NCI-H2227 treated with DMSO at 0.1 percent for 48 hours (cell line): Measurements from ENCODE around the gene MAOB.
"Not testable (repeated sequence)": the region's sequence is repeated elsewhere in the genome, so short reads cannot be mapped to it uniquely, and the experiment has no call there.

Experiments
- DNase-seq: peaks from one replicate; lab custom pipeline; 2025; lab: John Stamatoyannopoulos, UW

Gene MAOB

DNA sequence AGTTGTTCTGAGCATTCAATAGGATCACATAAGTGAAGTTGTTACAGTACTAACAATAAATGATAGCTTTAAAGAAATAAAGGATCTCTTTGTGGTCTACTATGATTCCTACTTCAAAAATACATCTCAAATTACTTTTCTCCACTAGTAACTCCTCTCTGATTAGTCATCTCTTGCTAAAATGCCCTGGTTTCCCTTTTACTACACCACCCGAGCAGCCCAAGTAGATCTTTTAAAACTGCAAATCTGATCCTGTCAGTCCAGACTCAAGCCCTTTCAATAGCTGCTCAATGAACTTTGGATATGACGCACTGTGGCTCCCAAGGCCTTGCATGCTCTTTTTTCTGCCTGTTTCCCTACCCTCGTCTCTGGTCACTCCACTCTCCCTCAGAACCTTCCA, 128.6 kb downstream of the MAOB start:
- DNase-seq: no peak

DNA sequence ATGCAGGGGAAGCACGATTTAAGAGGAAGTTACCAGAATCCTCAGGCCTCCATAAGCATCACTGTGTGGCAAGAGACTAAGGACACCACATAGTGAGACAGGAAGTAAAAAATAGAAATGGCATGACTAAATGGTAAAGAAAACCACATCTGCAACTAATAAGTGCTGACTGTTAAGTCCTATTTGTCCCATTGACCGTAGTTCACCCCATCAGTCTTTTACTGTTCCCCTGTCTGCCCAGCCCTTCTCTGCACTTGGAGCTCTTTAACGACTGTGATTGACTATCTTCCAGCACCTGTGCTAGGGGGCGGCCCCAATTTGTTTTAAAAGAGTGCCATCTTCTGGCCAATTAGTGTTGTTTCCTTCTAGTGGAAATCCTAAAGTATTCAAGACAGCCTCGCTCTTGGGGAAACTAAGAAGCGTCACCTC, 132.0 kb downstream of the MAOB start:
- DNase-seq: peak; percentile 53

GRCh38 chrX:43747476-43747875, 134.8 kb downstream of the MAOB start:
- no peak for DNase-seq

GRCh38 chrX:43745938-43746721, 136.1 kb downstream of the MAOB start:
- DNase-seq: no peak

DNA sequence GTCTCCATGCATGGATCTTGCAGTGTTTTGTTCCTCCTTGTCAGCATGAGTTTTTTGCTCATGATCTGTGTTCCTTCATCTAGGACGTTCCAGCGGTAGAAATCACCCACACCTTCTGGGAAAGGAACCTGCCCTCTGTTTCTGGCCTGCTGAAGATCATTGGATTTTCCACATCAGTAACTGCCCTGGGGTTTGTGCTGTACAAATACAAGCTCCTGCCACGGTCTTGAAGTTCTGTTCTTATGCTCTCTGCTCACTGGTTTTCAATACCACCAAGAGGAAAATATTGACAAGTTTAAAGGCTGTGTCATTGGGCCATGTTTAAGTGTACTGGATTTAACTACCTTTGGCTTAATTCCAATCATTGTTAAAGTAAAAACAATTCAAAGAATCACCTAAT, 138.0 kb downstream of the MAOB start:
- DNase-seq: no peak

DNA sequence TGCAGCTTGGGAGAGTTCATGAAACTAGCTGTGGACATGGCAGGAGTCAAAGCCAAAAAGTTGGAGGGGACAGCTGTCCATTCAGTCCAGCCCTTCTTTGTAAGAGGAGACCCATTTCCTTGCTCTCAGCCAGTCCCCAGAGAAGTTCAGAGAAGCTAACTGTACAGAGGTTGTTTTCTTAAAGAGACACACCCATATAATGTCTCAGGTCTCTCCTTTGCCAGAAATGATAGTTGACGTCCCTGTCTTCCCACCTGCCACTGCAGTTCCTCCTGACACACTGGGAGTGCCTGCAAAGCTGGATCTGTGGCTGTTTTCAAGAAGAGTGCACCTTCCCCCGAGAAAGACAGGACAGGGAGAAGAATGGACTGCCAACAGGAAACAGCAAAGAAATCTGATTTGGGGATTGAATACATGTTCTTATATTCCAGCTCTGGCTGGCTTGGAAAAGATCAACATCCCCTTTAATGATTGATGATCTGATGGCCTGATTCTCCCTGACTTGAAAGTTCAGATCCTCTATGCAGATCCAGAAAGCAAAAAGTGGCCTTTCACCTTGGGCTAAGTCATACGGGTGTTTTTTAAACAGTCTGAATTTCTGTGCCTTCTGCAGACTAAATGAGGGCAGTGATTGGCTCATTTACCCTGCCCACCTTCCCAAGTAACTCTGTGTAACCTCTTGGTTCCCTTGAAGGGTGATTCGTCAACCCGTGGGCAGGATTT, 139.0 kb downstream of the MAOB start:
- DNase-seq: no peak

- DNase-seq: no peak
Observed at GRCh38 chrX:43741843-43742573, 140.2 kb downstream of the MAOB start.

DNA sequence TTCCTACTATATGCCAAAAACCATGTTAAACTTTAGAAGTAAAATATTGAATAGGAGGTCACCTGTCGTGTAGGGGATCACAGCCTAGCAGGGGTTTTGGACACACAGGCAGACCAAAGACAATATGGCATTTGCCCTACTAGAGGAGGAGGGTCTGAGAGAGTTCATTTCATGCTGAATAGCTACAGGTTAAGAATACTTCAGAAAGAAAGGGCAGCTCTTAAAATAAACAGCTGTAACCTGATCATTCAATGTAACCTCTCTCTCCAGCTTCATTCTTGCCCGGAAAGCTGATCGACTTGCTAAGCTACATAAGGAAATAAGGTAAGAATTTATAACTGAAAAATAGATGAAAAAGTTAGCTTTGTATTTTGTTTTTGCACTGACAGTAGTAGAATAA, 146.3 kb downstream of the MAOB start:
- DNase-seq: no peak

- no peak for DNase-seq
Observed at GRCh38 chrX:43735534-43735933, 146.7 kb downstream of the MAOB start.

GRCh38 chrX:43734444-43734843, 147.8 kb downstream of the MAOB start:
- DNase-seq: no peak

DNA sequence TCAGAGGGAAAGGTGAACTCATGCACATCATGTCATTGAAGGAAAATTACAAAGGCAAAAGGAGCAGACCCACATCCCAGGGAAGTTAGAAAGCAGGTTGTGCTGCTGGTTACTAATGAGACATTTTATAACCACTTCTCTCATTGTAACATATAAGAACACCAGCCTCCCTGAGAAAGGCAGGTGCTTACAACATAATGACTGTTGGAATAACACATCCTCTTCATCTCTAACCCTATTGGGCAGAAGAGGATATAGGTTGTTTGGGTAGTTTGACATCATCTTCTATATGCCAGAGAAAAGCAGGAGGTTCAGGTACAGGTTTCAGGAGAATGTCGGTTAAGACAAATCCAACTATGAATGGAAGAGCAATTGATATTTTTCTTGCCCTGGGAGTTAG, 148.6 kb downstream of the MAOB start:
- no peak for DNase-seq

- DNase-seq: peak; percentile 1
Observed at GRCh38 chrX:43731086-43731485, 151.2 kb downstream of the MAOB start.

DNA sequence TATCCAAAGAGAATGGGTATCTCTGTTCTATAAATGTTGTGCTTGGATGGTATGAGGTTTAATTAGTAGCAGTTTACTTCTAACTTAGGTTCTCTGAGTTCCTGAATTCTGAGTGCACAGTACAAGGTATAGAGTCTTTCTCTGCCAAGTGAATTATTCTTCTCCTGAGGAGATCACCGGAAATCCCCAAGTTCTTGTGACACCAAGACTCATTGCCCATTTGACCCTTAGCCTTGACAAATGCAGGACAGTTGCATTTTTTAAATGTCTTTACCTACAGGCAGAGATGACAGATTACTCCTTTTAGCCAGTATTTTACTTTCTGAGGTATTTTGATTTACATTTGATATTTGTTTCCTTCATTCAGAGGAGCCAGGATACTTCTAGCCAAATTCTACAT, 153.3 kb downstream of the MAOB start:
- DNase-seq: no peak

DNA sequence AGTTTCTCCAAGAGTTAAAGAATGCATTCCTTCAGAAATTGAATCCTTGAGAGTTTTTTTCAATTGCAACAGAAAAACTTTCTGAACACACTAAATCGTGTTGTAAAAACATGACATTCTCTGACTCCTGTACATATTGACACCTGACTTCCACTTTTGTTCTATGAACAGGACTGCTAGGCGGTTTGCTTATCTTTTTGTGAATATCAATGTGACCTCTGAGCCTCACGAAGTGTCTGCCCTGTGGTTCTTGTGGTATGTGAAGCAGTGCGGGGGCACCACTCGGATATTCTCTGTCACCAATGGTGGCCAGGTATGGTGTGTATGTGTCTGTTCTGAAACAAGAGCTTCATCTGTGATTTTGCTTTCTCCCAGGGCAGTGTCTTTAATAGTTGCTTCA, 154.2 kb downstream of the MAOB start:
- DNase-seq: no peak

DNA sequence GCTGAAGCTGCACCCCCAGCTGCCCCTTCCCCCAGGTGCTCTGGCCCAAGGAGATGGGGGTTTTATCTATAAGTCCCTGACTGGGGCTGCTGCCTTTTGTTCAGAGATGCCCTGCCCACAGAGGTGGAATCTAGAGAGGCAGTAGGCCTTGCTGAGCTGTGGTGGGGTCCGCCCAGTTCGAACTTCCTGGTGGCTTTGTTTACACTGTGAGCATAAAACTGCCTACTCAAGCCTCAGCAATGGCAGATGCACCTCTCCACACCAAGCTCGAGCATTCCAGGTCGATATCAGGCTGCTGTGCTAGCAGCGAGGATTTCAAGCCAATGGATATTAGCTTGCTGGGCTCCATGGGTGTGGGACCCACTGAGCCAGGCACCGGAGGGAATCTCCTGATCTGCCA, 155.0 kb downstream of the MAOB start:
- not testable (repeated sequence) for DNase-seq

- not testable (repeated sequence) for DNase-seq
Observed at GRCh38 chrX:43725227-43725626, 157.0 kb downstream of the MAOB start.

DNA sequence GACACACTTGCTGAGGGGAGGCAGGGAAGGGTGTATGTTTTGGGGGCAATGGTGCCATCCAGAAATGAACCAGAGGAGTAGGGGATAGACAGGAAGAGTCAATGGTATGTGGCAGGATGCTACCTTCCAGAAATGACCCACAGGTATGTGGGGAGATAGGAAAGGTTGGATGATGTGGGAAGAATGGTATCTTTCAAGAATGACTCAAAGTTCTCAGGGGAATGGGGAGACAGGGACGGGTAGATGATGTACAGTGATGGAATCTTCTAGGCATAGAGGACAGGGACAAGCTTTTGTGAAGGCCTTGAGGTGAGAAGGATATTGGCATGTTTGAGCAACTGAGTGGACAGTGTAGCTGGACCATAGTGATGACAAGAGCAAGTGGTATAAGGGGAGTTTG, 161.3 kb downstream of the MAOB start:
- no peak for DNase-seq

DNA sequence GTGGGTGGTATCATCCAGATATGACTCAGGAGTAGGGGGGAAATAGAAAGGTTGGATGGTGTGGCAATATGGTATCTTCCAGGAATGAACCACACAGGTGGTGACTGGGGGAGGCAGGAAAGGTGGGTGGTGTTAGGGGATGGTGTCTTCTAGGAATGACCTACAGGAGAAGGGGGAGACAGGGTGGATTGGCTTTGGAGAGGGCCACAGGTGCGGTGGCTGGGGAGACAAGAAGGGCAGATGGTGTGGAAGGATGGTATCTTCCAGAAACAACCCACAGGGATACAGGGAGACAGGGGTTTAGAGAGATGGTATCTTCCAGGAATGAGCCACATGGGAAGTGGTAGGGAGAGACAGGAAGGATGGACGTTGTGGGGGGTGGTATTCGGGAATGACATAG, 162.2 kb downstream of the MAOB start:
- DNase-seq: no peak

- no peak for DNase-seq
Observed at GRCh38 chrX:43718956-43719355, 163.3 kb downstream of the MAOB start.

- no peak for DNase-seq
Observed at GRCh38 chrX:43718546-43718945, 163.7 kb downstream of the MAOB start.

DNA sequence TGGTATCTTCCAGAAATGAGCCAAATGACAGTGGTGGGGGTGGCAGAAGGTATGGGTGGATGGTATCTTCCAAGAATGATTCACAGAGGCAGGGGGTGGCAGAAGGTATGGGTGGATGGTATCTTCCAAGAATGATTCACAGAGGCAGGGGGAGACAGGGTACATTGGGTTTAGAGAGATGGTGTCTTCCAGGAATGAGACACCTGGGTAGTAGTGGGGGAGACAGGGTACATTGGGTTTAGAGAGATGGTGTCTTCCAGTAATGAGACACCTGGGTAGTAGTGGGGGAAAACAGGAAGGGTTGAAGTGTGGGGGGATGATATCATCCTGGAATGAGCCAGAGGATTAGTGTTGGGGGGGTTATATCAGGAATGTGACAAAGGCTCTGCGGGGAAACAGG, 164.2 kb downstream of the MAOB start:
- no peak for DNase-seq

GRCh38 chrX:43717161-43717560, 165.1 kb downstream of the MAOB start:
- no peak for DNase-seq

GRCh38 chrX:43716696-43717095, 165.6 kb downstream of the MAOB start:
- no peak for DNase-seq
